Measurements from ENCODE around the gene ZBTB46. TPM values are rescaled to one million over a fixed set of nuclear protein-coding genes. Genes with fewer than 3 reads are reported as not detected.

Gene ZBTB46
- total RNA-seq, 2 experiments from 2014 or later: 4.6 to 5.5 TPM

DNA sequence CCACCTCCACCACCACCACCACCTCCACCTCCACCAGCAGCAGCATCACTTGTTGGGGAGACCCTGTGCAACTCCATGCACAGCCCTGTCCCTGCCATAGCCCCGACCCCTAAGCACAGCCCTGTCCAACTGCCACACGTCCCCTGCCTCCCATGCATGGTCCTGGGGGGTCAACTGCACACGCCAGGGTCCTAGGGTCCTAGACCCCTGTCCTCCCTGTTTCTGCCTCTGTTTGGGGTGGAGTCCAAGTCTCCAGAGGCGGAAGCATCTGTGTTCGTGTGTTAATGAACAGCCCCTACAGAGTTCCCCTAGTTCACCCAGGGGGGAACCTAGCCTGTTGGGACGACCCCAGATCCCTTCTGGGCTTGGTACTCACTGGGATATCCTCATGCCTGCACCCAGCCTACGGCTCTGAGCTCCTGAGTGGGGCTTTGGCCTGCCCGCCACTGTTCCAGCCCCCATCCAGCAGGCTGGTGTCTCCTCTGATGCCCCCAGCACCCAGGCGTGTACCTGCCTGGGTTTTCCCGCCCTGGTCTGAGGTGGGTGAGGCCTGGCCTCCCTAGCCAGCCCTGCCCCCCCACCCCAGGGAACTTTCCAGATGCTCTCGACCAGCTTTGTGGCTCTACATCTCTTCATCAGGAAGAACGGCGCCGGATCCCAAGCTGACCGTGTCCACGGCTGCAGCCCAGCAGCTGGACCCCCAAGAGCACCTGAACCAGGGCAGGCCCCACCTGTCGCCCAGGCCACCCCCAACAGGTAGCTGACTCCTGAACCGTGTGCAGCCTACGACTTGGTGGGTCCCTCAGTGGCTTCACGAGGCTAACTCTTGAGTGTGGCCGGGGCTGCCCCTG is 137.1 kb downstream of the ZBTB46 start:
- POLR2A ChIA-PET: interaction anchor here (1.0 kb wide), 1 partner anchor 43 kb away, joined by 3 read pairs; the partner anchor contains the start of gene LIME1
- DNase-seq: no peak
- peaks cover 21% of the 10 kb centered on the region for H3K36me3 Mint-ChIP-seq
- intact Hi-C loops (cut with micrococcal nuclease): no loop called here
- CTCF ChIA-PET: no interaction called here
- peak overlapping the region; percentile 72 for H3K27ac Mint-ChIP-seq
- H3K4me3 Mint-ChIP-seq: peak overlapping the region; percentile 12
- peaks cover 25% of the 10 kb centered on the region for H3K4me1 Mint-ChIP-seq (ENCODE audit: low read depth)
- H3K27me3 Mint-ChIP-seq: no peaks in the 10 kb centered on the region
- H3K9me3 Mint-ChIP-seq: no peaks in the 10 kb centered on the region

Other genes starting within 250 kb of the ZBTB46 start
- 10 to 100 TPM; 13.6 to 14.0 TPM for gene GMEB2, start 204.2 kb downstream of the ZBTB46 start, total RNA-seq
- gene STMN3, start 177.8 kb downstream of the ZBTB46 start, total RNA-seq: 10 to 100 TPM; 17.3 to 18.0 TPM
- gene RTEL1, start 173.0 kb downstream of the ZBTB46 start, total RNA-seq: 10 to 100 TPM; 38.0 to 38.3 TPM
- not detected for gene TNFRSF6B, start 134.6 kb downstream of the ZBTB46 start, total RNA-seq
- gene ARFRP1, start 123.3 kb downstream of the ZBTB46 start, total RNA-seq: 10 to 100 TPM; 54.6 to 58.4 TPM
- gene ZGPAT, start 123.2 kb downstream of the ZBTB46 start, total RNA-seq: 10 to 100 TPM; 28.7 to 29.9 TPM
- 10 to 100 TPM; 14.7 to 17.6 TPM for gene LIME1, start 94.6 kb downstream of the ZBTB46 start, total RNA-seq
- 10 to 100 TPM; 58.9 to 59.0 TPM for gene SLC2A4RG, start 91.5 kb downstream of the ZBTB46 start, total RNA-seq
- not detected for gene ABHD16B, start 30.2 kb upstream of the ZBTB46 start, total RNA-seq
- 10 to 100 TPM; 67.8 to 70.8 TPM for gene TPD52L2, start 34.0 kb upstream of the ZBTB46 start, total RNA-seq
- 10 to 100 TPM; 33.7 to 33.8 TPM for gene DNAJC5, start 63.9 kb upstream of the ZBTB46 start, total RNA-seq
- gene UCKL1, start 125.2 kb upstream of the ZBTB46 start, total RNA-seq: 10 to 100 TPM; 26.6 to 29.6 TPM
- gene ZNF512B, start 138.7 kb upstream of the ZBTB46 start, total RNA-seq: 10 to 100 TPM; 12.5 to 13.5 TPM
- 10 to 100 TPM; 23.7 to 24.5 TPM for gene SAMD10, start 148.4 kb upstream of the ZBTB46 start, total RNA-seq
- 10 to 100 TPM; 62.3 to 63.1 TPM for gene PRPF6, start 149.9 kb upstream of the ZBTB46 start, total RNA-seq
- gene C20orf204, start 204.9 kb upstream of the ZBTB46 start, total RNA-seq: 1 to 10 TPM; 3.1 TPM
- not detected for gene SOX18, start 218.4 kb upstream of the ZBTB46 start, total RNA-seq
- gene TCEA2, start 231.9 kb upstream of the ZBTB46 start, total RNA-seq: 10 to 100 TPM; 27.3 to 29.9 TPM
- 10 to 100 TPM; 43.2 to 44.4 TPM for gene RGS19, start 248.3 kb upstream of the ZBTB46 start, total RNA-seq
- under 1 TPM; 0.63 to 0.71 TPM for gene OPRL1, start 248.8 kb upstream of the ZBTB46 start, total RNA-seq